HepG2 (cell line): ENCODE measurements around the gene SLC25A11. TPM values are rescaled to one million over a fixed set of nuclear protein-coding genes. Genes with fewer than 3 reads are reported as not detected.
A peak's percentile ranks its signal among the peaks of the same experiment; 100 is the strongest.

Source experiments
- CBFB ChIP-seq: sonication (generic); formaldehyde crosslinking; IDR thresholded peaks from 2 replicates; pipeline ENCODE4 v1.4.0; 2020; ENCODE audit warnings: missing genetic modification reagents
- CHCHD3 ChIP-seq: sonication (generic); formaldehyde crosslinking; IDR thresholded peaks from 2 replicates; pipeline ENCODE4 v1.8.0; 2022; ENCODE audit warnings: mild to moderate bottlenecking, missing genetic modification reagents, moderate library complexity
- HMG20A ChIP-seq: IDR thresholded peaks from 2 replicates; pipeline ENCODE4 v1.6.1; 2016; ENCODE audit warnings: borderline replicate concordance
- KAT8 ChIP-seq: IDR thresholded peaks from 2 replicates; pipeline ENCODE4 v1.6.1; 2016; ENCODE audit warnings: missing genetic modification reagents, missing compliant biosample characterization
- MEIS2 ChIP-seq: sonication (generic); formaldehyde crosslinking; IDR thresholded peaks from 2 replicates; pipeline ENCODE4 v1.9.0; 2021; ENCODE audit warnings: mild to moderate bottlenecking, missing genetic modification reagents
- NFE2L1 ChIP-seq: sonication (generic); formaldehyde crosslinking; IDR thresholded peaks from 2 replicates; pipeline ENCODE4 v1.4.0; 2020; ENCODE audit warnings: missing genetic modification reagents, mild to moderate bottlenecking, borderline replicate concordance
- PCBP1 ChIP-seq: fragments of 200-400 bp; formaldehyde crosslinking; IDR thresholded peaks from 2 replicates; pipeline ENCODE4 v1.6.1; 2017; ENCODE audit warnings: mild to moderate bottlenecking, low read depth, low read length, borderline replicate concordance
- RARG ChIP-seq: sonication (generic); formaldehyde crosslinking; IDR thresholded peaks from 2 replicates; pipeline ENCODE4 v1.4.0; 2020; ENCODE audit warnings: low read depth, mild to moderate bottlenecking, missing genetic modification reagents
- SCMH1 ChIP-seq: sonication (generic); formaldehyde crosslinking; IDR thresholded peaks from 2 replicates; pipeline ENCODE4 v1.9.0; 2021; ENCODE audit warnings: missing genetic modification reagents, mild to moderate bottlenecking, borderline replicate concordance
- ZNF839 ChIP-seq: sonication (generic); formaldehyde crosslinking; IDR thresholded peaks from 2 replicates; pipeline ENCODE4 v1.4.0; 2020; ENCODE audit warnings: missing genetic modification reagents, mild to moderate bottlenecking, borderline replicate concordance
- ZNF879 ChIP-seq: sonication (generic); formaldehyde crosslinking; IDR thresholded peaks from 2 replicates; pipeline ENCODE4 v1.8.1; 2023; ENCODE audit warnings: missing genetic modification reagents
- polyA plus RNA-seq, 8 experiments: library from polyadenylated mRNA; depleted of rRNA in 3 of 8; stranded (reverse) in 7 of 8; unstranded in 1 of 8; fragments of >200 nt; fragmentation: Illumina TruSeq in 4 of 8; extraction: Trizol in 4 of 8; gene quantifications; 2 replicates each; pipeline versions ENCODE4 v1.2.1 to v1.2.3, GENCODE V29; 2011 to 2016; ENCODE audit warnings: low read depth in 4 of 8, missing spikeins in 1 of 8, mixed read lengths in 1 of 8; ENCODE audit not compliant: insufficient read depth in 1 of 8
- total RNA-seq, 5 experiments: library from RNA; depleted of rRNA; stranded (reverse); fragments of >200 nt; fragmentation: Illumina TruSeq; extraction: Trizol; gene quantifications; 2 replicates each; pipeline ENCODE4 v1.2.3, GENCODE V29; 2016; ENCODE audit warnings: low read depth in 1 of 5
- TF ChIP-seq, protein P1 (sequence below): sonication (generic); formaldehyde crosslinking; IDR thresholded peaks from one replicate; pipeline ENCODE4 v1.5.1; 2020; ENCODE audit warnings: mild to moderate bottlenecking, missing genetic modification reagents; ENCODE audit errors: not compliant biosample characterization
- TF ChIP-seq, protein P2 (sequence below): sonication (generic); formaldehyde crosslinking; IDR thresholded peaks from 2 replicates; pipeline ENCODE4 v1.5.0; 2020; ENCODE audit warnings: missing genetic modification reagents, mild to moderate bottlenecking, borderline replicate concordance
- TF ChIP-seq, protein P3 (sequence below): sonication (generic); formaldehyde crosslinking; conservative IDR thresholded peaks from 2 replicates; pipeline ENCODE4 v1.4.0; 2020; ENCODE audit warnings: missing genetic modification reagents
- TF ChIP-seq, protein P4 (sequence below): sonication (generic); formaldehyde crosslinking; IDR thresholded peaks from 2 replicates; pipeline ENCODE4 v1.5.1; 2020; ENCODE audit warnings: mild to moderate bottlenecking, moderate library complexity, missing genetic modification reagents
- TF ChIP-seq, protein P5 (sequence below): sonication (generic); formaldehyde crosslinking; IDR thresholded peaks from 2 replicates; pipeline ENCODE4 v1.8.1; 2023; ENCODE audit warnings: mild to moderate bottlenecking, missing genetic modification reagents, borderline replicate concordance

The SLC25A11 gene
- total and polyA plus RNA-seq, 2 of the 13 experiments (the other 11 are each of a cell fraction or from before 2014, with no cell fraction given): 35.4 to 47.2 TPM

DNA sequence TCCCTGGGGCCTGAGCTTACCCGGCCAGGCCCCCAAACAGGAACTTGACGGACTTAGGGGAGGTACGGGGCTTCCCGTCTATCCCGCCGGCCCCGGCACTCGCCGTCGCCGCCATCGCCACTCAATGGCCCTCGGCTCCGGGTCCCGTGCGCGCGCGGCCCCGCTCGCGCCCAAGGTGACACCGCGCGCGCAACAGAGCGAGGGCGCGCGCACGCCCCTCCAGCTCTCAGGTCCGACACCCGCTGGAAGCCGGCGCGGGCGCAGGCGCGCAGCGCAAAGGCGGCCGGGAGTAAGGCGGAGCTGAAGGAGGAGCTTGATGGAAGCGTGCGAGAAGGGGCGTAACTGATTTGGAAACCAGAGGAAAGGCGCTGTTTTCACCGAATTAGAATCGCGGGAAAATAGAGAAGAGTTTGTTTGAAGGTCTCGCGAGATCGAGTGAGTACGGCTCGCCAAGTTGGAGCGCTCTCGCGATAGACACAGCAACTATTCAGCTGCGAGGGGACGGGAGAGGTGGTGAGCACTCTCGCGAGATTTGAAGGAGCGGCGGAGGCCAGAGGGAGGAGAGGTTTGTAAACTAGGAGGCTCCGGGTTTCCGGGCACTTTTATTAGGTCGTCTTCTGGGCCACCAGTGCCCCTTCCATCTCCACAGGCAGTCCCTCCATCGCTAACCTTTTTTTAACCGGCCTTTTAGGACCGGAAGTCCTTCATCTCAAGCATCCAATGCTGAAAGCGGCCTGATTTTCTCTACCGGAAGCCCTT lies at the start of gene SLC25A11, which contains the start of gene RNF167 (continued):
- TF ChIP-seq, protein P1, sequence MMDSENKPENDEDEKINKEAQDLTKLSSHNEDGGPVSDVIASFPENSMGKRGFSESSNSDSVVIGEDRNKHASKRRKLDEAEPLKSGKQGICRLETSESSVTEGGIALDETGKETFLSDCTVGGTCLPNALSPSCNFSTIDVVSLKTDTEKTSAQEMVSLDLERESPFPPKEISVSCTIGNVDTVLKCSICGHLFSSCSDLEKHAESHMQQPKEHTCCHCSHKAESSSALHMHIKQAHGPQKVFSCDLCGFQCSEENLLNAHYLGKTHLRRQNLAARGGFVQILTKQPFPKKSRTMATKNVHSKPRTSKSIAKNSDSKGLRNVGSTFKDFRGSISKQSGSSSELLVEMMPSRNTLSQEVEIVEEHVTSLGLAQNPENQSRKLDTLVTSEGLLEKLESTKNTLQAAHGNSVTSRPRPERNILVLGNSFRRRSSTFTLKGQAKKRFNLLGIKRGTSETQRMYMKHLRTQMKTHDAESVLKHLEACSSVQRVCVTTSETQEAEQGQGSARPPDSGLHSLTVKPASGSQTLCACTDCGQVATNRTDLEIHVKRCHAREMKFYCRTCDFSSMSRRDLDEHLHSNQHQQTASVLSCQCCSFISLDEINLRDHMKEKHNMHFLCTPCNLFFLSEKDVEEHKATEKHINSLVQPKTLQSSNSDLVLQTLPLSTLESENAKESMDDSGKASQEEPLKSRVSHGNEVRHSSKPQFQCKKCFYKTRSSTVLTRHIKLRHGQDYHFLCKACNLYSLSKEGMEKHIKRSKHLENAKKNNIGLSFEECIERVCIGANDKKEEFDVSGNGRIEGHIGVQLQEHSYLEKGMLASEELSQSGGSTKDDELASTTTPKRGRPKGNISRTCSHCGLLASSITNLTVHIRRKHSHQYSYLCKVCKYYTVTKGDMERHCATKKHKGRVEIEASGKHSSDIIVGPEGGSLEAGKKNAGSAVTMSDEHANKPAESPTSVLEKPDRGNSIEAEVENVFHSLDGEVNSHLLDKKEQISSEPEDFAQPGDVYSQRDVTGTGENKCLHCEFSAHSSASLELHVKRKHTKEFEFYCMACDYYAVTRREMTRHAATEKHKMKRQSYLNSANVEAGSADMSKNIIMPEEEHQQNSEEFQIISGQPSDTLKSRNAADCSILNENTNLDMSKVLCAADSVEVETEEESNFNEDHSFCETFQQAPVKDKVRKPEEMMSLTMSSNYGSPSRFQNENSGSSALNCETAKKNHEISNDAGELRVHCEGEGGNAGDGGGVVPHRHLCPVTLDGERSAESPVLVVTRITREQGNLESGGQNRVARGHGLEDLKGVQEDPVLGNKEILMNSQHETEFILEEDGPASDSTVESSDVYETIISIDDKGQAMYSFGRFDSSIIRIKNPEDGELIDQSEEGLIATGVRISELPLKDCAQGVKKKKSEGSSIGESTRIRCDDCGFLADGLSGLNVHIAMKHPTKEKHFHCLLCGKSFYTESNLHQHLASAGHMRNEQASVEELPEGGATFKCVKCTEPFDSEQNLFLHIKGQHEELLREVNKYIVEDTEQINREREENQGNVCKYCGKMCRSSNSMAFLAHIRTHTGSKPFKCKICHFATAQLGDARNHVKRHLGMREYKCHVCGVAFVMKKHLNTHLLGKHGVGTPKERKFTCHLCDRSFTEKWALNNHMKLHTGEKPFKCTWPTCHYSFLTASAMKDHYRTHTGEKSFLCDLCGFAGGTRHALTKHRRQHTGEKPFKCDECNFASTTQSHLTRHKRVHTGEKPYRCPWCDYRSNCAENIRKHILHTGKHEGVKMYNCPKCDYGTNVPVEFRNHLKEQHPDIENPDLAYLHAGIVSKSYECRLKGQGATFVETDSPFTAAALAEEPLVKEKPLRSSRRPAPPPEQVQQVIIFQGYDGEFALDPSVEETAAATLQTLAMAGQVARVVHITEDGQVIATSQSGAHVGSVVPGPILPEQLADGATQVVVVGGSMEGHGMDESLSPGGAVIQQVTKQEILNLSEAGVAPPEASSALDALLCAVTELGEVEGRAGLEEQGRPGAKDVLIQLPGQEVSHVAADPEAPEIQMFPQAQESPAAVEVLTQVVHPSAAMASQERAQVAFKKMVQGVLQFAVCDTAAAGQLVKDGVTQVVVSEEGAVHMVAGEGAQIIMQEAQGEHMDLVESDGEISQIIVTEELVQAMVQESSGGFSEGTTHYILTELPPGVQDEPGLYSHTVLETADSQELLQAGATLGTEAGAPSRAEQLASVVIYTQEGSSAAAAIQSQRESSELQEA (CRISPR knock-in tag): peak; percentile 19
- TF ChIP-seq SCMH1 (CRISPR knock-in tag) (no peak), RARG (CRISPR knock-in tag) (no peak), CBFB (CRISPR knock-in tag) (no peak), HMG20A (CRISPR knock-in tag) (no peak), ZNF839 (CRISPR knock-in tag) (no peak), CHCHD3 (no peak), KAT8 (peak; percentile 86), ZNF879 (CRISPR knock-in tag) (no peak), MEIS2 (no peak), NFE2L1 (CRISPR knock-in tag) (no peak), PCBP1 (no peak)
- TF ChIP-seq, protein P2, sequence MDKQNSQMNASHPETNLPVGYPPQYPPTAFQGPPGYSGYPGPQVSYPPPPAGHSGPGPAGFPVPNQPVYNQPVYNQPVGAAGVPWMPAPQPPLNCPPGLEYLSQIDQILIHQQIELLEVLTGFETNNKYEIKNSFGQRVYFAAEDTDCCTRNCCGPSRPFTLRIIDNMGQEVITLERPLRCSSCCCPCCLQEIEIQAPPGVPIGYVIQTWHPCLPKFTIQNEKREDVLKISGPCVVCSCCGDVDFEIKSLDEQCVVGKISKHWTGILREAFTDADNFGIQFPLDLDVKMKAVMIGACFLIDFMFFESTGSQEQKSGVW (CRISPR knock-in tag): no peak
- TF ChIP-seq, protein P3, sequence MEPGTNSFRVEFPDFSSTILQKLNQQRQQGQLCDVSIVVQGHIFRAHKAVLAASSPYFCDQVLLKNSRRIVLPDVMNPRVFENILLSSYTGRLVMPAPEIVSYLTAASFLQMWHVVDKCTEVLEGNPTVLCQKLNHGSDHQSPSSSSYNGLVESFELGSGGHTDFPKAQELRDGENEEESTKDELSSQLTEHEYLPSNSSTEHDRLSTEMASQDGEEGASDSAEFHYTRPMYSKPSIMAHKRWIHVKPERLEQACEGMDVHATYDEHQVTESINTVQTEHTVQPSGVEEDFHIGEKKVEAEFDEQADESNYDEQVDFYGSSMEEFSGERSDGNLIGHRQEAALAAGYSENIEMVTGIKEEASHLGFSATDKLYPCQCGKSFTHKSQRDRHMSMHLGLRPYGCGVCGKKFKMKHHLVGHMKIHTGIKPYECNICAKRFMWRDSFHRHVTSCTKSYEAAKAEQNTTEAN (CRISPR knock-in tag): peak; percentile 60; the same call in 1 of the 2 replicates
- TF ChIP-seq, protein P4, sequence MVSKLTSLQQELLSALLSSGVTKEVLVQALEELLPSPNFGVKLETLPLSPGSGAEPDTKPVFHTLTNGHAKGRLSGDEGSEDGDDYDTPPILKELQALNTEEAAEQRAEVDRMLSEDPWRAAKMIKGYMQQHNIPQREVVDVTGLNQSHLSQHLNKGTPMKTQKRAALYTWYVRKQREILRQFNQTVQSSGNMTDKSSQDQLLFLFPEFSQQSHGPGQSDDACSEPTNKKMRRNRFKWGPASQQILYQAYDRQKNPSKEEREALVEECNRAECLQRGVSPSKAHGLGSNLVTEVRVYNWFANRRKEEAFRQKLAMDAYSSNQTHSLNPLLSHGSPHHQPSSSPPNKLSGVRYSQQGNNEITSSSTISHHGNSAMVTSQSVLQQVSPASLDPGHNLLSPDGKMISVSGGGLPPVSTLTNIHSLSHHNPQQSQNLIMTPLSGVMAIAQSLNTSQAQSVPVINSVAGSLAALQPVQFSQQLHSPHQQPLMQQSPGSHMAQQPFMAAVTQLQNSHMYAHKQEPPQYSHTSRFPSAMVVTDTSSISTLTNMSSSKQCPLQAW (CRISPR knock-in tag): peak; percentile 40; the same call in 1 of the 2 replicates
- TF ChIP-seq, protein P5, sequence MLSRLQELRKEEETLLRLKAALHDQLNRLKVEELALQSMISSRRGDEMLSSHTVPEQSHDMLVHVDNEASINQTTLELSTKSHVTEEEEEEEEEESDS (CRISPR knock-in tag): no peak
